Measurements from ENCODE around the gene PRKD1.

PRKD1 gene

GRCh38 chr14:29773990-29774389, 153.7 kb downstream of the PRKD1 start:
- DNase-seq (ENCODE audit: low read depth): no peak
- no peak for TF ChIP-seq CTCF (IDR thresholded peaks at IDR 0.05; ENCODE audit: low read length, missing control alignments)
- H3K4me3 ChIP-seq (replicated peaks; ENCODE audit: low read depth, low read length): no peak overlapping the region

GRCh38 chr14:29763342-29763858, 164.2 kb downstream of the PRKD1 start:
- no peak for TF ChIP-seq CTCF (IDR thresholded peaks at IDR 0.05; ENCODE audit: low read length, missing control alignments)
- no peak overlapping the region for H3K4me3 ChIP-seq (replicated peaks; ENCODE audit: low read depth, low read length)
- no peak for DNase-seq (ENCODE audit: low read depth)

DNA sequence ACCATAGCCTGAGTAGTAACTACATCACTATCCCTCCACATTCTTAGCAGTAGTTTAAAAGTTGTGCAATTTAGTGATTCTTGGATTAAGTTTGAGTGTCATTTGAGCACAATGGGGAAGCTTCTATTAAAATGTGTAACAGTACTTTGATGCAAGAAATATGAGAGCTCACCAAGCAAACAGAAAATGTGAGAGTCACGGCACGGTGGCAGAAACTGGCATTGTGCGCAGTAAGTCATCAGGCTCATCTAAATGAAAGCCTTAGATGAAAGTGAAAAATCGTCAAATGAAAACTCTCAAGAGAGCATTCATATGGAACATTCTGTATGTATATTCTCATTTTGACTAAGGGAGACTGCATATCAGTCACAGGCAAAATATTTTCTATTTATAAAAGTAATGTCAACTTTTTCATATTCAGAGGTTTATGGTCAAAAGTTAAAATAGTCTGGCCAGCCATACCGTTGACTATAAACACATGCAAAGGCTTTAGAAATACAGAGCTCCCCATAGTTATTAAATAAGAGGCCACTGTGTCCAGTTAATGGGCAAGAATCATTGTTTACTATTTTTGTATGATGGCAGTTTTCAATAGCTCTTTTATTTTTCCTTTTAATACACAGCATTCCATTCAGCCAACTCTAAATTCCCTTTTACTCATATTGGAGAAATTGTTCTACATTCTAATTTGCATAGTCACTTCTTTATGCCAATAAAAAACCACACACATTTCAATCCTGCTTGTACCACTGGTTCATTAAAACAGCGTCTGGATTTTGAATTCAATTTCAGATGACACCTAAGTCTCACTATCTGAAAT, 167.9 kb downstream of the PRKD1 start:
- DNase-seq (ENCODE audit: low read depth): no peak

GRCh38 chr14:29757711-29758233, 169.9 kb downstream of the PRKD1 start:
- no peak for TF ChIP-seq CTCF (IDR thresholded peaks at IDR 0.05; ENCODE audit: low read length, missing control alignments)
- H3K4me3 ChIP-seq (replicated peaks; ENCODE audit: low read depth, low read length): no peak overlapping the region
- DNase-seq (ENCODE audit: low read depth): no peak

More for the DNA sequence above, 167.9 kb downstream of the PRKD1 start:
- no peak overlapping the region for H3K4me3 ChIP-seq (replicated peaks; ENCODE audit: low read depth, low read length)
- TF ChIP-seq CTCF (IDR thresholded peaks at IDR 0.05; ENCODE audit: low read length, missing control alignments): no peak

DNA sequence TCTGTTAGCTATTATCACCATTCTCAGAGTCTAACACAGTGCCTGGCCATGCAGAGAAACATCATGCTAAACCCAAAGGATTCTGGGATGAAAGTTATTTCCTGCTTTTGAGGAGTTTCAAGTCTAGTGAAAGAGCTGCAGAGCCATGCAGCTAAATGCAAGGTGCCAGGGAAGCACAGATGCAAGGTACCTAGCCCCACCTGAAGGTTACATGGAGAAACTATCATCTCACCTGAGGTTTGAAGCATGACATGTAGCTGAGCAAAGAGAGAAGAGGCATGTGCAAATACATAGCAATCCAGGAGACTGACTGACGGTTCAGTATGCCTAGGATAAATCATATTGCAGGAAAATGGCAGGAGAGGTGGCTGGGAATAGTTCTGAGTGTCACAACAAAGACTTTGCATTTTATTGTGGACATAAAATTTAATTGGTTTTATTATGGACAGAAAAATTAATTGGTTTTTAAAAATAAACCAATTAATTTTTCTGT, 170.4 kb downstream of the PRKD1 start:
- no peak for DNase-seq (ENCODE audit: low read depth)
- no peak overlapping the region for H3K4me3 ChIP-seq (replicated peaks; ENCODE audit: low read depth, low read length)
- no peak for TF ChIP-seq CTCF (IDR thresholded peaks at IDR 0.05; ENCODE audit: low read length, missing control alignments)

DNA sequence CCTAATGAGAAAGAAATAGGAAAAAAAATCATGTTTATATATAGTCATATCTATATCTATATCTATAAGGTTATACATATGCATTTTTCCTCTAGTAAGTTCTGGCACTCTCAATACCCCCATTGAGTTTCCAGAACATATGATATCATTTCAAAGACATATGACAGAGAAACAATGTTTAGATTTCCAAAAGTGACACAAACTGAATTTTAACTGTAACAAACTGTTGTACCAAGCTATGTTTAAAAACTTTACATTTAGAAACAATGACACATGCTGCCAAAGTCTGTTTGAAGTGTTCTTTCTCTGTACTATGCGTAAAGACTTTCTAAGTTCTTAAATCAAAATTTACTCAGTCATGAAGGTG, 171.6 kb downstream of the PRKD1 start:
- no peak for DNase-seq (ENCODE audit: low read depth)
- H3K4me3 ChIP-seq (replicated peaks; ENCODE audit: low read depth, low read length): no peak overlapping the region
- no peak for TF ChIP-seq CTCF (IDR thresholded peaks at IDR 0.05; ENCODE audit: low read length, missing control alignments)

All from fibroblast of pulmonary artery (primary cell).